ENCODE data around the gene NHS. TPM values are rescaled to one million over a fixed set of nuclear protein-coding genes. Genes with fewer than 3 reads are reported as not detected.

Gene NHS
- total RNA-seq, 2 experiments from 2014 or later, result 12.5 to 13.6 TPM

GRCh38 chrX:17703201-17703600, 328.2 kb downstream of the NHS start:
- ChIA-PET POLR2A (no interaction called here), CTCF (interaction anchor here (1.2 kb wide), 1 partner anchor 1631 kb away, joined by 3 read pairs; no protein-coding TSS in a partner anchor)

DNA sequence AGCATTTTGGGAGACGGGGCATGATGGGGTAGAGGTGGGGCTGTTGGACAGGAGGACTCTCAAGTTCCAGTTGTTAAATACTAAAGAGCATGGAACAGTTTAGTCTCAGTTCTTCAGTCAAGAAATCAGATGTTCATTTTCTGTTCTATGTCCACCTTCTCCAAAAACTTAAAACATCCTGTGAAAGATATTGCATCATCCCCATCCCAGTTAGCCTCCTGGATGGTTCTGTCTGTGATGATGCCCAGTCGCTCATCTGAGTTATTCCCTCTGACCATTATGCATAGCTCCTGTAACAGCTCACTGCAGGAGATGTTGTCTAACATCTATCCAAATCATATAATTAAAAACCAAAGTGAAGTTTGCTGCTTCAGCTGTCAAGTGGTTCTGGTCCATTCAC, 330.2 kb downstream of the NHS start:
- ChIA-PET CTCF (no interaction called here), POLR2A (no interaction called here)

DNA sequence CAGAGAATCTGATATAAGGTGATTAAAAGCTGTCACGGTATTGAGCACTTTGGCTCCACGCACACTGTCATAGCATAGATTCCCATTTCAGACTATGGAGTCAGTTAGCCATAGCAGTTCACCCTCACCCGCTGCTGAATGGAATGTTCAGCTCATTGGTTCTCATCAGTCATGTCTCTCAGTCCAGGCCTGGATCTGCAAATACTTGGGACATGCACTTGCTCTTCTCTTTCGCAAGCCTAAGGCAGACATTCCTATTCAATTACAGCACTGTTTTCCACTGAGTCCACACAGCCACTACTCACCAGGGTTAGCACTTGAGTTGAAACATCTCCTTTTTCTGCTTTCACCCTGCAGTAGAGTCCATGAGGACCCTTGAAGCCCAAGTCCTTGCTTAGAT, 331.7 kb downstream of the NHS start:
- POLR2A ChIA-PET, result no interaction called here
- CTCF ChIA-PET, result no interaction called here

DNA sequence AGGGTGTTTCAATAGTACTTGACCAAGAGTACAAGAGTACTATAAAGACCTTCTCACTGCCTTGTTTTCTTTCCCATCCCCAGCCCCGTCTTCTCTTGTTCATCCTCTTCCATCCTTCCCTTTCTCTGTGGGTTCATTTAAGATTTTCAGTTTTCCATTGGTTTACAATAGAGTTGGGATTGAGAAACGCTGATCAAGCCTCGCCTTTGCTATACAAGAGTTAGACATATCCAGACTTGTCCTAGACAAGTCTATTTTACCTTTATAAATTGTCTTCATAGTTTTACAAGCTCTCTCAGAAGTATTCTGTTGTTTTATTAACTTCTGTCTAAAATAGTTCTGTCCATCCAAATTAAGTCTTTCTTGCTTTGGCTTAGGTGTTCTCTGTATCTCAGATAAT, 332.7 kb downstream of the NHS start:
- POLR2A ChIA-PET, result no interaction called here
- CTCF ChIA-PET, result no interaction called here

GRCh38 chrX:17710871-17711301, 335.9 kb downstream of the NHS start:
- ChIA-PET CTCF (no interaction called here), POLR2A (no interaction called here)

GRCh38 chrX:17713288-17713687, 338.3 kb downstream of the NHS start:
- CTCF ChIA-PET, result no interaction called here

DNA sequence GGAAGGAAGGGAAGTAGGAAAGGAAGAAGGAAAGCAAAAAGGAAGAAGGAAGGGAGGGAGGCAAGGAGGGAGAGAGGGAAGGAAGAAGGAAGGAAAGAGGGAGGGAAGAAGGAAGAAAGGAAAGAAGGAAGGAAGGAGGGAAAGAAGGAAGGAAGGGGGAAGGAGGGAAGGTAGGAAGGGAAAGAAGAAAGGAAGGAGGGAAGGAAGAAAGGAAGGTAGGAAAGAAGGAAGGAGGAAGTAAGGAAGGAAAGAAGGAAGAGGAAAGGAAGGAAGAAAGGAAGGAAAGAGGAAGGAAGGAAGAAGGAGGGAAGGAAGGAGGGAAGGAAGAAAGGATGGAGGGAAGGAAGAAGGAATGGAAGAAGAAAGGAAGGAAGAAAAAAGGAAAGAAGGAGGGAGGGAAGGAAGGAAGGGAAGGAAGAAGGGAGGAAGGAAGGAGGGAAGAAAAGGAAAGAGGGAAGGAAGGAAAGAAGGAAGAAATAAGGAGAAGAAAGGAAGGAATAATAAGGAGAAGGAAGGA, 343.7 kb downstream of the NHS start:
- CTCF ChIA-PET, result no interaction called here
- POLR2A ChIA-PET, result no interaction called here

More at GRCh38 chrX:17713288-17713687, 338.3 kb downstream of the NHS start:
- POLR2A ChIA-PET, result no interaction called here

GRCh38 chrX:17719711-17720110, 344.7 kb downstream of the NHS start:
- CTCF ChIA-PET, result no interaction called here
- POLR2A ChIA-PET, result no interaction called here

GRCh38 chrX:17721715-17722114, 346.7 kb downstream of the NHS start:
- ChIA-PET CTCF (no interaction called here), POLR2A (no interaction called here)

- ChIA-PET POLR2A (no interaction called here), CTCF (no interaction called here)
Measured at GRCh38 chrX:17725181-17725580, 350.2 kb downstream of the NHS start.

DNA sequence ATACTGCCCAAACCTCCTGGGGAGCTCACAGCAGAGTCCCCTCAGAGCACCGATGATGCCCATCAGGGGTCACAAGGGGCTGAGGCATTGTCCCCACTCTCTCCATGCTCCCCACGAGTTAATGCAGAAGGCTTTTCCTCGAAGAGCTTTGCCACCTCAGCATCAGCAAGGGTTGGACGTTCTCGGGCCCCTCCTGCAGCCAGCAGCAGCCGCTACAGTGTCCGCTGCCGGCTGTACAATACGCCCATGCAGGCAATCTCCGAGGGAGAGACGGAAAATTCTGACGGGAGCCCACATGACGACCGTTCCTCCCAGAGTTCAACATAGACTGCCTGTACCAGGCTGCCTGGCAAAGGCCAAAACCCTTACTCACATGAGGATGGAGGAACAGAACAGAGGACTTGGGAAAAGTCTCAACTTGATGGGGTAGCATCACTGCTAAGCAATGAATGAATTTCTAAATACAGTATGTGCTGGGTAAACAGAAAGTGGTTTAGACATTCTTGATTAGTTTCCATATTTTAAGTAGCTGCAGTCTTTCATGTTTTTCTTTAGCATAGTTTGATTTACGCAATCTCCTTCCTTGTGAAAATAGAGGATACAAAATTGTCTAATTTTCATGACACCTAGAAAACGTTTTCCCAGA, 357.3 kb downstream of the NHS start:
- ChIA-PET CTCF (no interaction called here), POLR2A (interaction anchor here (0.5 kb wide), 1 partner anchor 727 kb away, joined by 3 read pairs; no protein-coding TSS in a partner anchor)

DNA sequence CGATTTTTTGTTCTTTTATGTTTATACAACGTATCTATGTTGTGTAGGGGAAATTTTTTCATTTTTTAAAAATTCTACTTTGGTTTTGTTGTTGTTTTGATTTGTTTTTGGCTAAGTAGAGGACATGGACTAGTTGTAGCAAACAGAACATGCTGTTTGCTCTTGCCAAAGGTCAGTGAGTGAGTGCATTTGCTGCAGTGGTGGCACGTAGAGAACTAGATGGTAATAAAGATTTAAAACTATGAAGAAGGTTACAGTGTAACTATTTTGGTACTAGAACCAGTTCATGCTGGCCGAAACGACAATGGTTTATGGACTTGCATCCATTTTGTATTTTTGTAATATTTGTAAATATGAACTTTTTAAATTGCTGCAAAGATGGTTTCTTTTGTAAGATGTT, 360.4 kb downstream of the NHS start:
- ChIA-PET CTCF (no interaction called here), POLR2A (no interaction called here)

- ChIA-PET POLR2A (no interaction called here), CTCF (no interaction called here)
Measured at GRCh38 chrX:17736478-17736855, 361.5 kb downstream of the NHS start.

DNA sequence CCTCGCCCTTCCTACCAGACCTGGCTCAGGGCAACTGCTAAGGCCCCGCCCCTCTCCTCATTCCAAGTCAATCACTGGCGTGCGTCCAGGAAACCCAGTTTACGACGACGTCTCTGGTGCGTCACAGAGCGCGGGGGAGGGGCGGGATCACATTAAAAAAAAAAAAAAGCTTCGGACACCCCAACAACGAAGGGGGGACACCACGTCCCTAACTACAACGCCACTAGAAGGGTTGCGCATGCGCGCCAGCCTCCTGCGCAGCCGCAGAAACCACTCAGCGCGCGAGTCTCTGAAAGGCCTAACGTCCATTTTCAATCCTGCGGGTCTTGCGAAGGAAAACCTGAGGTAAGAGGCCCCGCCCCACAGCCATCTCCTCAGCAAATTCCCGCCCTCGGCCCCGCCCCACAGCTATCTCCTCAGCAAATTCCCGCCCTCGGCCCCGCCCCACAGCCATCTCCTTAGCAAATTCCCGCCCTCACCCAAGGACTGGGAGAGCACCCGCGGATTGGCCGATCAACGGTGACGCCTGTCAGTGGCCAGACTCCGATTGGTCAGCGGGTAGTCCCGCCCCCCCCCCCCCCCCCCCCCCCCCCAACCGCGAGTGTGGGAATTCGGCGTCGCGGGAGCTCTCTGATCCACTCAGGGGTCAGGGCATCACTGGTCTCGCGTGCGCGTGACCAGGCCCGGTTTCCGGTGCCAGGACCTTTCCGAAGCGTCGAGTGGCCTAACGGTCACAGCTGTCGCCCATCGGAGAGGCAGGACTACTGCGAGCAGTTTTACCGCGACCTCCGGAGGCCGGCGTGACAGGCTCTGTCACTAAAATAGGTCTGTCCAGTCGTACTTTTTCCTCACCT, 362.1 kb downstream of the NHS start, which contains the start of gene SCML1:
TSS of gene SCML1 (plus strand) at position 638 of the 854 bp plus-strand sequence. CDS start 6,694 bp downstream, outside the sequence.
- ChIA-PET POLR2A (no interaction called here), CTCF (no interaction called here)

DNA sequence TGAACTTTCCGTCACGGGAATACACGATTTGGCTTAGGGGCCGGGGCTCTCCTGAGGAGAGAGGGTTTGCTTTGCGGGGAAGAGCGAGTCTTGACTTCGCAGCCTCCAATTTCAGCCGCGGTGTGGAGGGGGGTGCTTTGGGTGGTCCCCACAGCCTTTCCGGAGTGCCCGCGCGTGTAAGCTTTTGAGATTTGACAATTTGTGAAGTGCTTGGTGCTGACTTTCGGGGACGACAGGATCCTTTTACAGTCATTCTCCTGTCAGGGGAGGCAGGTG, 362.6 kb downstream of the NHS start:
- POLR2A ChIA-PET, result no interaction called here
- CTCF ChIA-PET, result no interaction called here

GRCh38 chrX:17737986-17738713, 363.1 kb downstream of the NHS start:
- POLR2A ChIA-PET, result no interaction called here
- CTCF ChIA-PET, result no interaction called here

DNA sequence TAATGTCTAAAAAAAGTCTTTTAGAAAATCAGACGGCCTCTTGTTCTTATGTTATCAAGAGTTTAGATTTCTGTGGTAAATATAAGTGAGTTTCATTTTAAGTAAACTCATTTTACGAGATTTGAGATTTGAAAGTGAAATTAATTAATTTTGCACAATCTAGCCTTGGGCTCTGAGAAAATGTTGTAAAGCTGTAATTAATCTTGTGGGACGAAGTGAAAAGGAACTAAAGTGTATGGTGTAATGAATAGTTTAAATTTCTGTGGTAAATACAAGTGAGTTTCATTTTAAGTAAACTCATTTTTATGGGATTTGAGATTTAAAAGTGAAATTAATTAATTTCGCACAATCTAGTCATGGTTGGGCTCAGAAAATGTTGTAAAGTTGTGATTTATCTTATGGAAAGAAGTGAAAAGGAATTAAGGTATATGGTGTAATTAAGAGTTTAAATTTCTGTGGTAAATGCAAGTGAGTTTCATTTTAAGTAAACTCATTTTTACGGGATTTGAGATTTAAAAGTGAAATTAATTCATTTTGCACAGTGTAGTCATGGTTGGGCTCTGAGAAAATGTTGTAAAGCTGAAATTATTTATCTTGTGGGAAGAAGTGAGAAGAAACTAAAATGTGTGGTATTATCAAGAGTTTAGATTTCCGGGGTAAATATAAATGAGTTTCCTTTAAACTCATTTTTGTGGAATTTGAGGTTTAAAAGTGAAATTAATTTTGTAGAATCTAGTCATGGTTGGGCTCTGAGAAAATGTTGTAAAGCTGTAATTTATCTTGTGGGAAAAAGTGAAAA, 363.9 kb downstream of the NHS start:
- CTCF ChIA-PET, result no interaction called here

GRCh38 chrX:17740137-17741122, 365.4 kb downstream of the NHS start:
- ChIA-PET POLR2A (no interaction called here), CTCF (no interaction called here)

More for the DNA sequence above, 363.9 kb downstream of the NHS start:
- POLR2A ChIA-PET, result no interaction called here

GRCh38 chrX:17741123-17741511, 366.1 kb downstream of the NHS start:
- POLR2A ChIA-PET, result no interaction called here
- CTCF ChIA-PET, result no interaction called here
